Endometrium (tissue), 2 donors: ENCODE measurements around the gene SZT2.
"Not testable (repeated sequence)": the region's sequence is repeated elsewhere in the genome, so short reads cannot be mapped to it uniquely, and the experiment has no call there.

Source experiments
- FAIRE-seq: peaks from 2 replicates; lab custom pipeline; 2012; peaks lifted over from hg19 to GRCh38; lab: Jason Lieb, UNC
- donor health status: control.
- donor health status: control.

SZT2 gene

DNA sequence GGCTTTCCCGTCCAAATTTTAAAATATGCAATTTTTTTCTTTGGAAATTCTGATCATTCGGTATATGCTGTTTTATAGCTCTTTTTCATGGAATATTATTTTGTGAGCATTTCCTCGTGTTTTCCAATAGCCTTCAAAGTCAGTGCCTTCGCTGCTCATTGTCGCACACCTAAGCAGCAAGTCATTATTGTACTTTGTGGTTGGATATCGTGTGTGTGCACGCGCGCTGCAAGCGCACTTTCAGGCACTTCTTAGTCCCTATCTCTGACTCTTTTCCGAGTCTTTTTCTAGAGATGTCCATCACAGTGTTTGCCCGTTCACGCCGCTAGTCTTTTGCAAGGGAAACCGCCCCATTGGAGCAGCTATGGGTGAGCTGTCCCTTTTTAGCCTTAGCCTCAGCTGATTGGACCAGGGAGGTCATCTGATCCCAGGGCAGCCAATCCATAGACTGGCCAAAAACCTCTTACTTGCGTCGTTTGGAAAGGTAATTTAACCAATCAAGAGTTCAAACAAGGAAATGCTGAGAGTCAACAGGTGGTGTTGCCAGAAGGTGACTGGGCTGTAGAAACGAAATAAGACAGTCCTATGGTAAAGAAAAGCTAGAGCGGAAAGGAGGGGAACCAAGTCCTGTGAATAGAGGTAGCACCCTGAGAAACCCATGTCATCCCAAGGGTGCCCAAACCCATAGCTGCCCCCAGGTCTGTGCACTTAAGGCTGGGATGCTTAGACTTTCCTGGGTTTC, 64.7 kb downstream of the SZT2 start:
- peak; percentile 84 for FAIRE-seq

DNA sequence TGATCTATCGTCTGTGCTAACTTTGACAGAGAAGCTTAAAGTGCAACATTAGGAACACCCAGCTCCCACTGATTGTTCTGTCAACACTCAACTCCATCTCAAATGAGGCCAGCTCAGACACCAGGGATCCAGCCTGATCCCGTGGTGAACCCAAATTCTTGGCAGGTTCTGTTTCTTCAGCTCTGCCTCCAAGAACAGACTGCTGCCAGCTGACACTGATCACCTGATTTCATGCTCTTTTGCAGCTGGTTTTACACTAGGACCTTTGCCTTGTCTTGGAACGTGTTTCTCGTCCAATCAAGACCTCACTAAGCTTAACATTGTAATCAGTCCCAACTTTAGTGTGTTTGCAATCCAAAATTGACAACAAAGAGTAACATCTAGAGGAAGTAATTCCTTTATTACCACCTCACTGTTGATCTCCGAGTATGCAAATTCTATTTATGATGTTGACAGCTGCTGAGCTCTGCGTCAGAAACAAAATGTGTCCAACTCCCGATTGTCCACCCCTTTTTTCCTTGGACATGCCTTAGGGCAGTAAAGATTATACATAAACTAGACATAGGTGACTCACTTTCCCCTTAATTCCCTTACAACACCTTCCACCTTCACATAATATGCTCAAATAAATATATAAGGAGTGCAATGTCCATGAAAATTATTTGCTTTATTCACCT, 65.7 kb downstream of the SZT2 start:
- no peak for FAIRE-seq

DNA sequence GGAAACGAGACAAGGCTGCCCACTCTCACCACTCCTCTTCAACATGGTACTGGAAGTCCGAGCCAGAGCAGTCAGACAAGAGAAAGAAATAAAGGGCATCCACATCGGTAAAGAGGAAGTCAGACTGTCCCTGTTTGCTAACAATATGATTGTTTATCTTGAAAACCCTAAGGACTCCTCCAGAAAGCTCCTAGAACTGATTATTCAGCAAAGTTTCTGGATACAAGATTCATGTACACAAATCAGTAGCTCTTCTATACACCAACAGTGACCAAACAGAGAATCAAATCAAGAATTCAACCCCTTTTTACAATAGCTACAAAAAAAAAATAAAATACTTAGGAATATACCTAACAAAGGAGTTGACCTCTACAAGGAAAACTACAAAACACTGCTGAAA, 68.7 kb downstream of the SZT2 start:
- FAIRE-seq = not testable (repeated sequence)

DNA sequence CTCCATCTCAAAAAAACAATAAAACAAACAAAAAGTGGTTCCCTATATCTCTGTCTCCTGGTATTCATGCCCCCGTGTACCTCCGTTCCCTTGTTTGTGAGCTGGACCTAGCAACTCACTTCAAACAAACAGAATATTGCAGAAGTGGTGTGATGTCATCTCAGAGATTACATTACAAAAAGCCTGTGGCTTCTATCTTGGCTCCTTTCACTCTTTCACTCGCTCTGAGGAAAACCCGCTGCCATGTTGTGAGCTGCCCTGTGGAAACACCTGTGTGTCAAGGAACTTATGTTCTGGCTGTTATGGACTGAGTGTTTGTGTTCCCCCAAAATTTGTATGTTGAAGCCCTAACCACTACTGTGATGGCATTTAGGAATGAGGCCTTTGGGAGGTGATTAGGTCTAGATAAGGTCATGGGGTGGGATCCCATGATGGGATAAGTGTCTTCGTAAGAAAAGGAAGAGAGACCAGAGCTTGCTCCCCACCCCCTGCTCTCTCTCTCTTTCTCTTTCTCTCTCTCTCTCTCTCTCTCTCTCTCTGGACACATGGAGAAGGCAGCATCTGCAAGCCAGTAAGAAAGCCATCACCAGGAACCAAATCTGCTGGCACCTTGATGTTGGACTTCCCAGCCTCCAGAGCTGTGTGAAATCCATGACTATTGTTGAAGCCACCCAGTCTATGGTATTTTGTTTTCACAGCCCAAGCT, 71.4 kb downstream of the SZT2 start:
- no peak for FAIRE-seq

DNA sequence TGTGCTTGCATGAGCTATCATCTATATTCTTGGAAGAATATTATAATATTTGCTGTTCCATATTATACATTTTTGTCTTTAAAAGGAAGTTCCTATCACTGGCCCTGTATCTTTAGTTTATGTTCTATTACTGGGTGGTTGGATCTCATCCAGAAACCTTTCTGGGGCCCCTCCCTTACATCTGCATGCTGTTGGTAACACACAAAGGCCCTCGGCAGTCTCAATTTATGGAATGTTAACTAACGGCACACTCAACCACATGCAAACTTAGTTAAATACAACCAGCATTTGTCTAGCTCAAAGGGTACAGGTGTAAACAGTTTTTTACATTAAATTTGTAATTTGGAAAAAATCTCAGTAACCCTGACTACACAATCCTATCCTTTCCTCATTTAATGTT, 73.8 kb downstream of the SZT2 start:
- FAIRE-seq = no peak

DNA sequence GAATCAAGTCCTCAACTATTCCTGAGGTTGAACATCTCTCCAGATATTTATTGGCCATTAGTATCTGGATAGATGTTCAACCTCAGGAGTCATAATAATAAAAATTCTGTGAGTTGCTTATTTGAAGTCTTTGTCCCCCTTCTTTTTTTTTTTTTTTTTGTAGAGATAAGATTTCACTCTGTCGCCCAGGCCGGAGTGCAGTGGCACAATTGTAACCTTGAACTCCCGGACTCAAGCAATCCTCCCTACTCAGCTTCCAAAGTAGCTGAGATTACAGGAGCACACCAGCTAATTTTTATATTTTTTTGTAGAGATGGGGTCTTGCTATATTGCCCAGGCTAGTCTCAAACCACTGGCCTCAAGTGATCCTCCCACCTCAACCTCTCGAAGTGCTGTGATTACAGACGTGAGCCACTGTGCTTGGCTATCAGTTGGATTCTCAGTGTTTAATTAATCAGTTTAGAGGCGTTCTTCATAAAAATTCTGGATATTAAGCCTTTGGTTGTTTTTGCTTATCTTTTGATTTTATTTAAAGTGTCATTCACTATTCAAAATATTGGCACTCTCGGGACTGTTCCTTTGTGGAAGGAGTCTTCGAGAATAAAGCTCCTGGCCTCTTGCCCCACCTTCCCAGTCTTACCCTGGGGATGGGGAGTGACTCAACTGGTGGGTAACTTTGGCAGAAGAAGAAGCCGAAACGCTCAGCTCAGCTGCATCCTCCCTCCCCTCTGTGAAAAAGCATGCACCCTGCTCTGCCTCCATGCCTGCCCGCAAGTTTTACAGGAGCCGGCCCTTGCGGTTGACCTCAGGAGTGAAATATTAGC, 75.2 kb downstream of the SZT2 start:
- FAIRE-seq = no peak

DNA sequence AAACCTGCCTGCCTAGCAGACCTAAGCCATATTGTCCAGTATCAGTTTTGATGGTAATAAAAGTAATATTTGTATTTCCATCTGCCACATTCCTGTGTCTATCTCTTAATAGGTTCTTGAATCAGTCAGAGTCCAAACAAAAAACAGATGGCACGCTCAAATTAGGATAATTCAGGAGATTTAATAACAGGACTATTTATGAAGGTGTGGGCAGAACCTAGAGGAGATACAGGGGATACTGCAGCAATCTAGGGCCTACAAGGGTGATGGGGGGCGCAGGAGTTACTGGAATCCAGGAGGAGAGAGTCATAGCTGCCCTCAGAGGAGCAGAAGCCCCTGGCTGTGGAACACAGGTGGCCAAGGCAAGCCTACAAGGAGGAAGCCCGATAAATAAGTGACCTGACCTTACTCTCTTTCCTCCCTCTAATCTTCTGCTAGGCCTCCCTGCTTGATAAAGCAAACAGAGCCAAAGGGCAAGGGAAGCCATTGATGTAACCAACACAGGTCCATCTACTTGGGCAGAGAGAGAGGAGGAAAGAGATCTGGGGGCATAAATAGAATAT, 75.9 kb downstream of the SZT2 start:
- FAIRE-seq = no peak

DNA sequence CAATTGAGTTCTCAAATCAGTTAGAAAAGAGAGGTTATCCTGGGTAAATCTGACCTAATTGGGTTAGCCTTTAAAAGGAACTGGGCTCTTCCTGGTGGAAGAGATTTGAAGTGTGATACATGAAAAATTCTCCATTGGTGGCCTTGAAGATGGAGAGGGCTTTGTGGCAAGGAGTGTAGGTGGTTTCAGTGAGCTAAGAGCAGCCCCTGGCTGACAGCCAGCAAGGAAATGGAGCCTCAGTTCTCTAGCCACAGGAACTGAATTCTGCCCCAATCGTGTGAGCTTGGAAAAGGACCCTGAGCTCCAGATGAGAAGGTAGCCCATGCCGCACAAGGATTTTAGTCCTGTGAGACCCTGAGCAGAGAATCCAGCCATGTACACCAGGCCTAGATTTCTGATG, 76.7 kb downstream of the SZT2 start:
- no peak for FAIRE-seq

DNA sequence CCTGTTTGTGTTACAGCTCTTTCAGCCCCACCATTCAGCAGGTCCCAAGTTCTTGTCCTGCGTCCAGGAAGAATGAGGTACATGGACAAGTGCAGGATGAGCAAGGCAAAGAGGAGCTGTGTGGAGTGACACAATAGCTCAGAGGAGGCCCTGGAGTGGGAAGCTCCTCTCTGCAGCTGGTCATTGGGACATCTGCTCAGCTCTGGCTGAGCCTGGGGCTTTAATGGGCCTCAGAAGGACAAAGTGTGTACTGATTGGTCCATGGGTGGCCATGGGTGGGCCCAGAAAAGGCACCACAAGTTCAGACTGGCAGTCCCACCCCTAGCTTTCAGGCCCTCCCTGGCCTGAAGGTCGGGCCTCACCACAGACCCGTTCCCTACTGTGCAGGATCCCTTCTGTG, 78.7 kb downstream of the SZT2 start:
- no peak for FAIRE-seq

DNA sequence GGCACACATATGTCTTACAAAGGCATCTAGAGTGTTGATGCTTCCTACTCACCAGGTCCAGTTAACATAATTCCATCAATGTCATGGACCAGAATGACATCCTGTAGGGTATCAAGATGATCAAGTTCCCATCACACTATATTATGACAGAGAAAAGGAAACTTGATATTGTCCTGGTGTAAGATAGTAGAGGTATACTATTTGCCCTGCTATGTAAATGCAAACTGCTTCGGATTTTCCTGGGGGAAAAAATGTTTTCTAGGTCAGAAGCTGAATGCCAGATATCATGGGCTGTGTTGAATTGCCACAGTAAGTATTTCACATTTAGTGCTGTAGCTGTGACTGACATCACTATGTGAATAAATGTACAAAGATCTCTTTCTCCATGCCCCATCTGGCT, 80.2 kb downstream of the SZT2 start:
- FAIRE-seq = no peak

DNA sequence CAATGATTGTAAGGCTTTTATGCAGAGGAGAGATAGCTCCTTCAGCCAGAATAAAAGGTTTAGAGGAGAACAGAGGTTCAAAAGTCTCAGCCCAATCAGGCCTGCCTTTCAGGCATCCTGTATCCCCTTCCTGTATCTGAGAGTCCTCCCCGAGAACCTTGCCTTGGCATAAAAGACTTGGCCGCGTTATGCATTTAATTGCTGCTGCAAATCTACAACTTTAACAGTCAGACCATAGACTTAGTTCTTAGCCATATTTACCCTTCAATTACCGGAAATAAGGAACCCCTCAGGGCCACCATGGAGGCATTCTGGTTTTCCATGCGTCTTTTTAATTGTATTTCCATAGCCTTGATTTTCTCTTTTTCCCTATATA, 82.4 kb downstream of the SZT2 start:
- FAIRE-seq = no peak

DNA sequence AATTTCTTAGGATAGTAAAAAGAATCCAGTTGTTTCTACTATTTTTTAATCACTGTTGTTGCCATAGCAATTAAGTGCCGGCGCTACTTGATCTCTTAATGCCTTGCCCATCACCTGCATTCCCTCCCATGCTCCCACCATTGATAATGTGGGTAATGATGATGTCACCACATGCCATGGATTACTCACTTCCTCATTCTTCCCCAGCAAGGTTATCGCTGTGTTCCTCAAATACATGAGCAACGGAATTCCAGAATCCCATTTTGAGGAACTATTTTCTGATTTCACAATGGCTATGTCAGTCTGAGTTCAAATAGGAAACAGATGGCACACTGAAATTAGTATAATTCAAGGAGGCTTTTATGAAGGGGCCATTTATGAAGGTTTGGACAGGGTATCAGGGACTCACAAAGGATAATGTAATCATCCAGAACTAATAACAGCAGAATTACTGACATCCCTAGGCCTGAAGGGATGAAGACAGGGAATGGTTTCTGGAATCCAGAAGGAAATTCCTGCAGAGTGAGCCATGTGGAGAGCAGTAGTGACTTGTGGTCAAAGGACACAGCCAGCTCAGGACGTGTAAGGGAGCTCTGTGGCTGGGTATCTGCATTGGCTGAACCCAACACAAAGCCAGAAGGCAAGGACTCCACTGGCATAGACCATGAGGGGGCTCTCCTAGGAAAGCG, 82.9 kb downstream of the SZT2 start:
- FAIRE-seq = peak; percentile 21

DNA sequence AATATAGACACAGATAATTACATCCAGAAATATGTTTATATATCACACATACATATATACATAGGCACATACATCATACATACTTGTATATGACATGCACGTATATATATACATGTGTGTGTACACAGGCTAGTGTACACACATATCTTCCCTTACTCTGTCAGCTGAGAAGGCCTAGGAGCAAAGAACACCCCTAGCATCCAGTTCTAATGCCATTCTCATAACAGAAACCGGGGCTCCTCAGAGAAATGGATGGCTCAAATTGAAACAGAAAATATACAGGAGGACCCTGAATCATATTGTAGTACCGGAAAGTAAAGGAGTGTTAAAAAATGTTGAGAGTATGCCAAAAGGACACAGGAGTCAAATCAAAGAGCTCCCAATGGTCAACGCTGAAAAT, 83.8 kb downstream of the SZT2 start:
- no peak for FAIRE-seq

DNA sequence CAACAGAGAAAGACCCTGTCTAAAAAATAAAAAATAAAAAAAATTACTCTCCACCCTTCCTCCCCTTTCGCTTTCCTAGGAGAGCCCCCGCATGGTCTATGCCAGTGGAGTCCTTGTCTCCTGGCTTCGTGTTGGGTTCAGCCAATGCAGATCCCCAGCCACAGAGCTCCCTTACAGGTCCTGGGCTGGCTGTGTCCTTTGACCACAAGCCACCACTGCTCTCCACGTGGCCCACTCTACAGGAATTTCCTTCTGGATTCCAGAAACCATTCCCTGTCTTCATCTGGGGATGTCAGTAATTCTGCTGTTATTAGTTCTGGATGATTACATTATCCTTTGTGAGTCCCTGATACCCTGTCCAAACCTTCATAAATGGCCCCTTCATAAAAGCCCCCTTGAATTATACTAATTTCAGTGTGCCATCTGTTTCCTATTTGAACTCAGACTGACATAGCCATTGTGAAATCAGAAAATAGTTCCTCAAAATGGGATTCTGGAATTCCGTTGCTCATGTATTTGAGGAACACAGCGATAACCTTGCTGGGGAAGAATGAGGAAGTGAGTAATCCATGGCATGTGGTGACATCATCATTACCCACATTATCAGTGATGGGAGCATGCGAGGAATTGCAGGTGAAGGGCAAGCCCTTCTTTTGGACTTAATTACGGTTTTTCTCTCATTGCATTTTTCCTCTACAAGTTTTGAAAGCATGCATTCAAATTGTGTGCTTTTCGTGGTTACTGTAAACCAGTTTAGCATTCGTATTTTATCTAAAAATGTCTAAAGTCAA, 86.1 kb downstream of the SZT2 start:
- FAIRE-seq = not testable (repeated sequence)

DNA sequence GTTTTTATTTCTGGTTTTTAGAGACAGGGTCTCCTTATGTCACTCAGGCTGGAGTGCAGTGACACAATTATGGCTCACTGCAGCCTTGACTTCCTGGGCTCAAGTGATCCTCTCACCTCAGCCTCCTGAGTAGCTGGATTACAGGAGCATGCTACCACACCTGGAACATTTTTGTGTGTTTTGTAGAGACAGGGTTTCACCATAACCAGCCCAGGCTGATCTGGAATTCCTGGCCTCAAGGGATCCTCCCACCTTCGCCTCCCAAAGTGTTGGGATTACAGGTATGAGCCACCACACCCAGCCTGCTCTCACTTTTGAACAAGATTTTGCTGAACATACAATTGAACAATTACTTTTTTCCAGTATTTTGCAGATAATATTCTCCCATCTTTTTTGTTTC, 88.0 kb downstream of the SZT2 start:
- FAIRE-seq = no peak

DNA sequence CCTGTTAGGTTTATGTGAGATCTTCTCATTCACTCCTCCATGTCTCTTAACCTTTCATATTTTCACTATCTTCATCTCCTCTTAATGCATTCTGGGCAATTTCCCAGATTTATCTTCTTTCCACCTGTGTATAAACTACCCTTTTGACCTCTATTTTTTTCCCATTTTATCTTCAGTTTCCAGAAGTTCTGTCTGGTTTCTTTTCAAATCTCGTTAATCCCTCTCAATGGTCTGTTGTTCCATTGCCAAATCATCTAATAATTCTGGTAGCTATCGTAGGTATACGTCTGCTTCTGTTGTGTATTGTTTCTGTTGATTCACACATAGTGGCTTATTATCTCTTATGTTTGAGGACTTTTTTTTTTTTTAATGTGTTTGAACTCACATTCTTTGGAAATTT, 89.7 kb downstream of the SZT2 start:
- FAIRE-seq = no peak

DNA sequence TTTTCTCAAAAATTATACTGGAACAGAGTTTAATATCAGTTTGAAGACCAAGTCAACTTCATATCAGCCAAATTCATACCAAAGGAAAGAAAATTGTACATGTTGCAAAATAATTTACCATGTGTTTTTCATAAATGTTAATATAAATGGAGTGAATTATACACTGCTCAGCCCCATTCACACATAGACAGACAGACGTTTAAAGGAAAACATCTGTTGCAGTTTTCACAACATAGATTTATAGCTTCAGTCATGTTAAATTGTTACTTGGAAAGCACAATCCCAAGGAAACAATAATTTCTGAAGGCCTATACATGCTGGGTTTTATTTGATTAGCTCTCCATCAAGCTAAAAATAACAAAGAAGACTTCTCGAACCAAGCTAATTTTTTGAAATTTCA, 91.8 kb downstream of the SZT2 start:
- FAIRE-seq = no peak

DNA sequence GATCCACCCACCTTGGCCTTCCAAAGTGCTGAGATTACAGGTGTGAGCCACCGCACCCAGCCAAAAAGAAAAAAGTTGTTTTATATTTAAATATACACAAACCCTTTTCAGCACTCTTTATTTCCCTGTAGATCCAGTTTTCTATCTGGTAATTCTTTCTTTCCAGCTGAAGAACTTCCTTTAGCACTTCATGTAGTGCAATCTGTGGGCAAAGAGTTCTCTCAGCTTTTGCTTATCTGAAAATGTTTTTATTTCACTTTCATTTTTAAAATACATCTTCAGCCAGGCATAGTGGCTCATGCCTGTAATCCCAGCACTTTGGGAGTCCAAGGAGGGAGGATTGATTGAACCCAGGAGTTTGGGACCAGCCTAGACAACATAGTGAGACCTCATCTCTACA, 92.5 kb downstream of the SZT2 start:
- FAIRE-seq = no peak

DNA sequence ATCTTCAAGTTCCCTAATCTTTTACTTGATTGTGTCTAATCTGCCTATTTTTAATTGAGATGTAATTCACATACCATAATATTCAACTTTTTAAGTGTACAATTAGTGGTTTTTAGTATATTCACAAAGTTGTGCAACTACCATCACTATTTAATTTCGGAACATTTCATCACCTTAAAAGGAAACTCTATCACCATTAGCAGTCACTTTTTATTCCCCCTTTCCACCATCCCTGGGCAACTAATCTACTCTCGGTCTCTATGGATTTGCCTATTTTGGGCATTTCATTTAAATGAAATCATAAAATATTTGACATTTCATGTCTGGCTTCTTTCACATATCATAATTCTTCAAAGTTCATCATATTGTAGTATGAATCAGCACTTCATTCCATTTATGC, 94.7 kb downstream of the SZT2 start:
- no peak for FAIRE-seq

DNA sequence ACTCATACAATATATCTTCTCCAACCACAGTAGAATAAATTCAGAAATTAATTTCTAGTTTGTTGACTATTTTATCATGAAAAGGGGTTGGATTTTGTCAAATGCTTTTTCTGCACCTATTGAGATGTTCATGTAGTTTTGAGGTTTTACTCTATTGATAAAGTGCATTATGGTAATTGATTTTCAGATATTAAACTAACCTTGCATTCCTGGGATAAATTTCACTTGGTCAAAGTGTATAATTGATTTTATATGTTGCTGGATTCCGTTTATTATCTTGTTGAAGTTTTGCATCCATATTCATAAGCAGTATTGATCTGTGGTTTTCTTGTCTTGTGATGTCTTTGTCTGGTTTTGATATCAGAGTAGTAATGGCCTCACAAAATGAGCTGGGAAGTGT, 98.5 kb downstream of the SZT2 start:
- FAIRE-seq = no peak

DNA sequence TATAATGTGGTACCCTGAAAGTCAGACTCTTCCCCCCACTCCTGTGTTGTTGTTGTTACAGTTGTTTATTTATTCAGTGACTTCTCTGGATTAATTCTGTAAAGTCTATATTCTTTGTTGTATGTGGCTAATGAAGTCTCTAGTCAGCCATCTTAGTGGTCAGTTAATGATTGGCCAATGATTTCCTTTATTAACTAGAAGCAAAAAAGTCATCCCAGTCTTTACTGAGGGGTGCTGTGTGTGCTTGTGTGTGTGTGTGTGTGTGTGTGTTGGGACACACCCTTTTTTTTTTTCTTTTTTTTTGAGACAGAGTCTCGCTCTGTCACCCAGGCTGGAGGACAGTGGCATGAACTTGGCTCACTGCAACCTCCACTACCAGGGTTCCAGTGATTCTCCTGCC, 101.4 kb downstream of the SZT2 start:
- no peak for FAIRE-seq
